WTC11 (cell line): ENCODE data around the gene KCNIP4.

Source experiments
- ATF6 ChIP-seq: sonication (generic); formaldehyde crosslinking; IDR thresholded peaks from 2 replicates; pipeline ENCODE4 v1.8.1; 2023; ENCODE audit warnings: mild to moderate bottlenecking, missing genetic modification reagents
- CREB1 ChIP-seq: sonication (generic); formaldehyde crosslinking; IDR thresholded peaks from 2 replicates; pipeline ENCODE4 v1.8.0; 2023; ENCODE audit warnings: mild to moderate bottlenecking, missing genetic modification reagents
- CTCF ChIP-seq: fragments of 200-600 bp; IDR thresholded peaks from 2 replicates; pipeline ENCODE4 v1.8.0; 2022; ENCODE audit warnings: antibody characterized with exemption
- FOXJ3 ChIP-seq: sonication (generic); formaldehyde crosslinking; IDR thresholded peaks from 2 replicates; pipeline ENCODE4 v1.9.0; 2021; ENCODE audit warnings: missing genetic modification reagents, mild to moderate bottlenecking, borderline replicate concordance
- IRF2 ChIP-seq: sonication (generic); formaldehyde crosslinking; IDR thresholded peaks from 2 replicates; pipeline ENCODE4 v1.8.0; 2022; ENCODE audit warnings: low read depth, missing genetic modification reagents, borderline replicate concordance
- MAX ChIP-seq: sonication (generic); formaldehyde crosslinking; IDR thresholded peaks from 2 replicates; pipeline ENCODE4 v1.8.0; 2022; ENCODE audit warnings: mild to moderate bottlenecking, missing genetic modification reagents
- TEAD4 ChIP-seq: sonication (generic); formaldehyde crosslinking; IDR thresholded peaks from 2 replicates; pipeline ENCODE4 v1.8.0; 2022; ENCODE audit warnings: mild to moderate bottlenecking, missing genetic modification reagents
- USF2 ChIP-seq: sonication (generic); formaldehyde crosslinking; IDR thresholded peaks from 2 replicates; pipeline ENCODE4 v1.8.1; 2023; ENCODE audit warnings: mild to moderate bottlenecking, missing genetic modification reagents, moderate library complexity
- TF ChIP-seq, protein P1 (sequence below): sonication (generic); formaldehyde crosslinking; IDR thresholded peaks from 2 replicates; pipeline ENCODE4 v1.8.0; 2022; ENCODE audit warnings: mild to moderate bottlenecking, missing genetic modification reagents
- TF ChIP-seq, protein P2 (sequence below): sonication (generic); formaldehyde crosslinking; IDR thresholded peaks from 2 replicates; pipeline ENCODE4 v1.8.1; 2022; ENCODE audit warnings: low read depth, missing genetic modification reagents, borderline replicate concordance

DNA sequence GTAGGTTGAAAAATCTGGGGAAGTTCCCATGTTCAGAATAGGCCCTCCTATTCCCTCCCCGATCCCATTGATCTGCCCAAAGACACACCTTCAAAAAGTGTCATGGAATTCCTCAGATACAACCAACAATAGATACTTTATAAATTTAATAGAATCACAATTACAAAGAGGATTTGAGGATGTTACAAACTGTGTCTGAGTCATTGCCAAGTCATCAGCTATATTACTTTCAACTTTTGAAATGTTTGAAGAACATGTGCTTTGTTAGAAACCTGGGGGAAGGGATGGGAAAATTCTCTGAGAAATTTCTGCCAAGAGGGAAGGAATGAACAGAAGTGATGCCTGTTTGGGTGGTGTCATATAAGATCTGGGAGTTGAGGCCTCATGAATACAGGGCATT lies 46.7 kb downstream of the KCNIP4 start:
- TF ChIP-seq, protein P1, sequence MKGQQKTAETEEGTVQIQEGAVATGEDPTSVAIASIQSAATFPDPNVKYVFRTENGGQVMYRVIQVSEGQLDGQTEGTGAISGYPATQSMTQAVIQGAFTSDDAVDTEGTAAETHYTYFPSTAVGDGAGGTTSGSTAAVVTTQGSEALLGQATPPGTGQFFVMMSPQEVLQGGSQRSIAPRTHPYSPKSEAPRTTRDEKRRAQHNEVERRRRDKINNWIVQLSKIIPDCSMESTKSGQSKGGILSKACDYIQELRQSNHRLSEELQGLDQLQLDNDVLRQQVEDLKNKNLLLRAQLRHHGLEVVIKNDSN (CRISPR knock-in tag) = no peak
- no peak for TF ChIP-seq CTCF
- TF ChIP-seq TEAD4 = no peak
- TF ChIP-seq ATF6 (CRISPR knock-in tag) = no peak
- no peak for TF ChIP-seq CREB1 (CRISPR knock-in tag)
- no peak for TF ChIP-seq IRF2 (CRISPR knock-in tag)
- no peak for TF ChIP-seq FOXJ3 (CRISPR knock-in tag)
- no peak for TF ChIP-seq USF2 (CRISPR knock-in tag)
- TF ChIP-seq, protein P2, sequence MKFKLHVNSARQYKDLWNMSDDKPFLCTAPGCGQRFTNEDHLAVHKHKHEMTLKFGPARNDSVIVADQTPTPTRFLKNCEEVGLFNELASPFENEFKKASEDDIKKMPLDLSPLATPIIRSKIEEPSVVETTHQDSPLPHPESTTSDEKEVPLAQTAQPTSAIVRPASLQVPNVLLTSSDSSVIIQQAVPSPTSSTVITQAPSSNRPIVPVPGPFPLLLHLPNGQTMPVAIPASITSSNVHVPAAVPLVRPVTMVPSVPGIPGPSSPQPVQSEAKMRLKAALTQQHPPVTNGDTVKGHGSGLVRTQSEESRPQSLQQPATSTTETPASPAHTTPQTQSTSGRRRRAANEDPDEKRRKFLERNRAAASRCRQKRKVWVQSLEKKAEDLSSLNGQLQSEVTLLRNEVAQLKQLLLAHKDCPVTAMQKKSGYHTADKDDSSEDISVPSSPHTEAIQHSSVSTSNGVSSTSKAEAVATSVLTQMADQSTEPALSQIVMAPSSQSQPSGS = no peak
- TF ChIP-seq MAX (CRISPR knock-in tag) = no peak
